Astrocyte of the spinal cord (primary cell): ENCODE results near the gene PLEKHA3.
A peak's percentile ranks its signal among the peaks of the same experiment; 100 is the strongest.

ENCODE experiments used
- DNase-seq: peaks from one replicate; pipeline ENCODE4 v3.0.0; 2011; ENCODE audit warnings: low read depth, low spot score
- H3K4me3 ChIP-seq: 2 replicates; pipeline ENCODE4 v1.5.1; 2011; ENCODE audit warnings: low read depth, mild to moderate bottlenecking, low read length, moderate library complexity
- CTCF ChIP-seq: IDR thresholded peaks from 2 replicates; pipeline ENCODE4 v1.5.1; 2012; ENCODE audit warnings: low read depth, mild to moderate bottlenecking, low read length, inconsistent platforms
- in situ Hi-C: cut with HindIII; loops from 2 replicates; pipeline ENCODE4 v1.10.0; 2017; ENCODE audit warnings: low sequenced_read_pairs

The PLEKHA3 gene

GRCh38 chr2:178473373-178473772, 6.9 kb upstream of the PLEKHA3 start:
- no peak overlapping the region for H3K4me3 ChIP-seq
- DNase-seq: no peak
- in situ Hi-C loops: no loop called here
- TF ChIP-seq CTCF: no peak

- in situ Hi-C loops: no loop called here
- TF ChIP-seq CTCF: no peak
- no peak for DNase-seq
- no peak overlapping the region for H3K4me3 ChIP-seq
Measured at GRCh38 chr2:178473931-178474330, 6.3 kb upstream of the PLEKHA3 start.

- in situ Hi-C loops: no loop called here
- no peak for DNase-seq
- TF ChIP-seq CTCF: no peak
- no peak overlapping the region for H3K4me3 ChIP-seq
Measured at GRCh38 chr2:178474560-178474959, 5.7 kb upstream of the PLEKHA3 start.

- no peak for DNase-seq
- TF ChIP-seq CTCF: no peak
- no peak overlapping the region for H3K4me3 ChIP-seq
- in situ Hi-C loops: no loop called here
Measured at GRCh38 chr2:178476477-178476876, 3.8 kb upstream of the PLEKHA3 start.

GRCh38 chr2:178477443-178478129, 2.7 kb upstream of the PLEKHA3 start:
- peak; percentile 31 for DNase-seq
- no peak for TF ChIP-seq CTCF
- in situ Hi-C loops: no loop called here
- peak overlapping the region; percentile 74 for H3K4me3 ChIP-seq

DNA sequence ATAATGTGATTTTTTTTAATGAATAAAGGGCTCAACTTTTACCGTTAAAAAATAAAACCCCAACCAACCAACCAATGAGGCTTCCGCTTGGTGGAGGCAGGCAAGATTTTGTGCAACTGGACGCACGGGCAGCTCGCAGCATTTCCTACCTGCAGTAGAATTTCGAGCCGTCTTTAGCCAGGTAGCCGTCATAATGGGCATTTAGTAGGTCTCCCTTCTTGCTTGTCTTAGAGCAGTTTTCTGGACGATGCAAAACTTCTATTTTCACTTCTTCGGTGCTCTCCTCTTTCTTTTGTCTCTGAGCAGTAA, 2.2 kb upstream of the PLEKHA3 start:
- in situ Hi-C loops: no loop called here
- peak overlapping the region; percentile 74 for H3K4me3 ChIP-seq
- no peak for DNase-seq
- TF ChIP-seq CTCF: no peak
